Neural progenitor cell (in vitro differentiated cells): ENCODE measurements around the gene SEMA3E.

Source experiments
- EZH2 ChIP-seq: fragments of 200-600 bp; sonication (generic); IDR thresholded peaks from 2 replicates; pipeline ENCODE4 v1.6.1; 2017; ENCODE audit warnings: antibody characterized with exemption, mild to moderate bottlenecking, moderate library complexity
- EZH2phosphoT487 ChIP-seq: fragments of 200-600 bp; sonication (generic); IDR thresholded peaks from 2 replicates; pipeline ENCODE4 v1.6.1; 2017; ENCODE audit warnings: antibody characterized with exemption
- TF ChIP-seq, protein P1 (sequence below): fragments of 200-600 bp; sonication (generic); IDR thresholded peaks from 2 replicates; pipeline ENCODE4 v1.5.1; 2017; ENCODE audit warnings: antibody characterized with exemption, mild to moderate bottlenecking

GRCh38 chr7:83466956-83467355 lies 182.0 kb downstream of the SEMA3E start:
- no peak for TF ChIP-seq EZH2
- TF ChIP-seq, protein P1, sequence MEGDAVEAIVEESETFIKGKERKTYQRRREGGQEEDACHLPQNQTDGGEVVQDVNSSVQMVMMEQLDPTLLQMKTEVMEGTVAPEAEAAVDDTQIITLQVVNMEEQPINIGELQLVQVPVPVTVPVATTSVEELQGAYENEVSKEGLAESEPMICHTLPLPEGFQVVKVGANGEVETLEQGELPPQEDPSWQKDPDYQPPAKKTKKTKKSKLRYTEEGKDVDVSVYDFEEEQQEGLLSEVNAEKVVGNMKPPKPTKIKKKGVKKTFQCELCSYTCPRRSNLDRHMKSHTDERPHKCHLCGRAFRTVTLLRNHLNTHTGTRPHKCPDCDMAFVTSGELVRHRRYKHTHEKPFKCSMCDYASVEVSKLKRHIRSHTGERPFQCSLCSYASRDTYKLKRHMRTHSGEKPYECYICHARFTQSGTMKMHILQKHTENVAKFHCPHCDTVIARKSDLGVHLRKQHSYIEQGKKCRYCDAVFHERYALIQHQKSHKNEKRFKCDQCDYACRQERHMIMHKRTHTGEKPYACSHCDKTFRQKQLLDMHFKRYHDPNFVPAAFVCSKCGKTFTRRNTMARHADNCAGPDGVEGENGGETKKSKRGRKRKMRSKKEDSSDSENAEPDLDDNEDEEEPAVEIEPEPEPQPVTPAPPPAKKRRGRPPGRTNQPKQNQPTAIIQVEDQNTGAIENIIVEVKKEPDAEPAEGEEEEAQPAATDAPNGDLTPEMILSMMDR = no peak
- no peak for TF ChIP-seq EZH2phosphoT487
